K562 (cell line): Measurements from ENCODE around the gene ASMT. TPM values are rescaled to one million over a fixed set of nuclear protein-coding genes. Genes with fewer than 3 reads are reported as not detected.

Experiments
- ATAC-seq: fragments of 200-7000 bp; cut with Tn5 transposase; 3 replicates; pipeline ENCODE4 v1.9.1; 2020; ENCODE audit warnings: moderate library complexity
- BruUV-seq: library from RNA; stranded (reverse); fragments of 400-500 nt; replicated peaks from 2 replicates; lab custom pipeline; 2021; lab: Mats Ljungman, UMichigan
- CTCF ChIA-PET: fragments of 300-600 bp; formaldehyde crosslinking; extraction: SDS; loops from one replicate; lab custom pipeline; 2021; ENCODE audit warnings: low intra/inter-chr PET ratio; lab: Yijun Ruan, JAX
- POLR2A ChIA-PET: fragments of 300-600, 350-650 bp; sonication (Branson Sonifier 250); formaldehyde crosslinking; extraction: SDS; loops from one replicate; lab custom pipeline; 2021; ENCODE audit warnings: antibody characterized with exemption, inconsistent platforms; lab: Yijun Ruan, JAX
- DNase-seq, 4 experiments: peaks; one replicate each; pipeline versions ENCODE4 v3.0.0 to v3.0.0-alpha.2; 2011 to 2018; ENCODE audit warnings: low spot score in 3 of 4, mixed read lengths in 3 of 4; ENCODE audit errors: extremely low read depth in 1 of 4
- FAIRE-seq: peaks from 2 replicates; lab custom pipeline; 2011; peaks lifted over from hg19 to GRCh38; lab: Jason Lieb, UNC
- H2AFZ ChIP-seq: 2 replicates; pipeline ENCODE4 v1.6.0; 2011; ENCODE audit warnings: low read depth, low read length, control low read depth, inconsistent platforms
- H3K27ac ChIP-seq: fragments of 200-600 bp; 3 replicates; pipeline ENCODE4 v1.8.0; 2011; ENCODE audit warnings: low read depth, mild to moderate bottlenecking, control low read depth, inconsistent platforms, low read length, moderate library complexity, mixed read lengths; ENCODE audit errors: extremely low read depth
- H3K27me3 ChIP-seq, 2 experiments: fragments of 300-600 bp in 1 of 2; 2 replicates in 1 of 2; 3 replicates in 1 of 2; pipeline versions ENCODE4 v1.6.0 to v1.8.0; 2011; ENCODE audit warnings: inconsistent platforms in 2 of 2, low read length in 2 of 2, mild to moderate bottlenecking in 1 of 2, mixed read lengths in 1 of 2, moderate library complexity in 1 of 2; ENCODE audit not compliant: control insufficient read depth in 2 of 2, insufficient read depth in 2 of 2
- H3K36me3 ChIP-seq: fragments of 300-600 bp; 3 replicates; pipeline ENCODE4 v1.8.0; 2011; ENCODE audit warnings: mild to moderate bottlenecking, low read length, inconsistent platforms; ENCODE audit not compliant: control insufficient read depth, insufficient read depth
- H3K4me1 ChIP-seq, 2 experiments: fragments of 200-600 bp in 1 of 2; replicated peaks in 1 of 2; 2 replicates in 1 of 2; 3 replicates in 1 of 2; pipeline versions ENCODE4 v1.5.1 to v1.8.0; 2011; ENCODE audit warnings: inconsistent platforms in 2 of 2, low read length in 2 of 2, mild to moderate bottlenecking in 1 of 2, mixed read lengths in 1 of 2, moderate library complexity in 1 of 2; ENCODE audit not compliant: control insufficient read depth in 2 of 2, insufficient read depth in 2 of 2
- H3K4me2 ChIP-seq: 2 replicates; pipeline ENCODE4 v1.6.1; 2011; ENCODE audit warnings: low read length, control low read depth, inconsistent platforms, mixed read lengths; ENCODE audit not compliant: insufficient read depth
- H3K4me3 ChIP-seq: fragments of 200-600 bp; sonication (generic), shearing (Covaris generic); 2 replicates; pipeline ENCODE4 v1.5.1; 2016; ENCODE audit warnings: control low read depth, inconsistent platforms
- H3K79me2 ChIP-seq: fragments of 200-600 bp; 3 replicates; pipeline ENCODE4 v1.8.0; 2011; ENCODE audit warnings: low read length, inconsistent platforms; ENCODE audit not compliant: control insufficient read depth, insufficient read depth
- H3K9ac ChIP-seq, 2 experiments: 2 replicates each; pipeline versions ENCODE4 v1.6.0 to v1.6.1; 2011; ENCODE audit warnings: low read depth in 2 of 2, low read length in 2 of 2, control low read depth in 1 of 2, inconsistent platforms in 1 of 2, mild to moderate bottlenecking in 1 of 2, mixed read lengths in 1 of 2; ENCODE audit not compliant: insufficient read depth in 1 of 2
- H3K9me1 ChIP-seq: one replicate; pipeline ENCODE4 v1.6.0; 2011; ENCODE audit warnings: inconsistent platforms, mild to moderate bottlenecking, low read length, moderate library complexity; ENCODE audit not compliant: control insufficient read depth, insufficient read depth
- H3K9me3 ChIP-seq: replicated peaks from 2 replicates; pipeline ENCODE4 v1.5.1; 2011; ENCODE audit warnings: low read depth, low read length, inconsistent platforms; ENCODE audit not compliant: control insufficient read depth, insufficient read depth
- H4K20me1 ChIP-seq: replicated peaks from 2 replicates; pipeline ENCODE4 v1.6.1; 2011; ENCODE audit warnings: low read length, inconsistent platforms, mixed read lengths; ENCODE audit not compliant: control insufficient read depth, insufficient read depth
- HBP1 ChIP-seq: fragments of 450-650 bp; formaldehyde crosslinking; IDR thresholded peaks from 2 replicates; pipeline ENCODE4 v1.4.0; 2022; ENCODE audit warnings: missing genetic modification characterization
- HMGN3 ChIP-seq: IDR thresholded peaks from 2 replicates; pipeline ENCODE4 v1.6.1; 2011; ENCODE audit warnings: borderline replicate concordance, low read depth, mild to moderate bottlenecking, mixed read lengths, low read length; ENCODE audit not compliant: insufficient read length; ENCODE audit errors: extremely low read depth
- KLF1 ChIP-seq: fragments of 450-650 bp; IDR thresholded peaks from 2 replicates; pipeline ENCODE4 v1.6.1; 2016; ENCODE audit warnings: missing genetic modification characterization, missing compliant biosample characterization
- NR2C2 ChIP-seq, 2 experiments: fragments of 200-800 bp in 1 of 2; sonication (Bioruptor generic) in 1 of 2; sonication (generic) in 1 of 2; formaldehyde crosslinking in 1 of 2; IDR thresholded peaks; 2 replicates each; pipeline versions ENCODE4 v1.6.1 to v1.8.0; 2016 to 2022; ENCODE audit warnings: mild to moderate bottlenecking in 1 of 2, missing compliant biosample characterization in 1 of 2, missing genetic modification characterization in 1 of 2, missing genetic modification reagents in 1 of 2
- POLR2G ChIP-seq: fragments of 200-400 bp; formaldehyde crosslinking; IDR thresholded peaks from 2 replicates; pipeline ENCODE4 v1.6.1; 2017; ENCODE audit warnings: low read depth, mild to moderate bottlenecking, antibody characterized with exemption, low read length, moderate library complexity
- SP1 ChIP-seq: sonication (generic); formaldehyde crosslinking; IDR thresholded peaks from 2 replicates; pipeline ENCODE4 v1.8.1; 2022; ENCODE audit warnings: mild to moderate bottlenecking, missing genetic modification reagents
- ZFX ChIP-seq: sonication (generic); formaldehyde crosslinking; IDR thresholded peaks from 2 replicates; pipeline ENCODE4 v1.8.0; 2022; ENCODE audit warnings: mild to moderate bottlenecking, missing genetic modification reagents, moderate library complexity
- WGBS: fragments of 100-300 bp; shearing (Covaris generic); methylation state at CpG from one replicate; pipeline ENCODE4 v1.1.6; 2016; ENCODE audit warnings: low coverage, mixed read lengths; ENCODE audit not compliant: insufficient coverage; ENCODE audit errors: missing lambda C conversion rate; 5-methylcytosine and 5-hydroxymethylcytosine counted together
- in situ Hi-C: fragments of 300-500 bp; cut with MboI; formaldehyde crosslinking; loops from 4 replicates; pipeline ENCODE4 v1.15.0; 2018; ENCODE audit warnings: inconsistent platforms, mixed read lengths
- intact Hi-C: fragments of 100-400 bp; cut with micrococcal nuclease; formaldehyde crosslinking; loops from 2 replicates; pipeline ENCODE4 v1.14.2; 2022
- polyA plus RNA-seq, 8 experiments: library from polyadenylated mRNA; depleted of rRNA in 4 of 8; stranded (reverse) in 5 of 8; unstranded in 3 of 8; fragments of >200 nt; fragmentation: Nextera tagmentation in 2 of 8; fragmentation: Illumina TruSeq in 1 of 8; extraction: Ambion mirVana in 2 of 8; extraction: Trizol in 1 of 8; gene quantifications; 2 replicates each; pipeline versions ENCODE4 v1.2.1 to v1.2.3, GENCODE V29; 2011 to 2014; ENCODE audit warnings: inconsistent platforms in 1 of 8, missing spikeins in 1 of 8
- total RNA-seq, 7 experiments: library from RNA; depleted of rRNA in 6 of 7; stranded (reverse); fragments of >200 nt in 6 of 7; fragmentation: Illumina TruSeq in 2 of 7; extraction: Trizol in 2 of 7; gene quantifications; 2 replicates each; pipeline versions ENCODE4 v1.2.1 to v1.2.3, GENCODE V29; 2011 to 2021; ENCODE audit warnings: low replicate concordance in 1 of 7
- TF ChIP-seq, protein P1 (sequence below): fragments of 450-650 bp; formaldehyde crosslinking; IDR thresholded peaks from 2 replicates; pipeline ENCODE4 v1.4.0; 2020; ENCODE audit warnings: mild to moderate bottlenecking, moderate library complexity
- TF ChIP-seq, protein P2 (sequence below): fragments of 450-650 bp; formaldehyde crosslinking; IDR thresholded peaks from 2 replicates; pipeline ENCODE4 v1.4.0; 2020; ENCODE audit warnings: mild to moderate bottlenecking, mixed read lengths

Gene ASMT
- total and polyA plus RNA-seq, 9 of the 15 experiments (the other 6 are each of a cell fraction or from before 2014, with no cell fraction given): 0.06 TPM; not detected in 8

- Histone ChIP-seq H3K36me3 (peaks cover 57% of the 10 kb centered on the region; the same call in 2 of the 3 replicates), H3K4me3 (no peak overlapping the region), H3K9me1 (no peaks in the 10 kb centered on the region), H3K9ac (no peak overlapping the region), H3K79me2 (no peaks in the 10 kb centered on the region; the same call in 2 of the 3 replicates), H3K27ac (no peak overlapping the region), H3K4me2 (no peak overlapping the region), H3K4me1 (no peaks in the 10 kb centered on the region), H3K27me3 (no peaks in the 10 kb centered on the region), H2AFZ (no peak overlapping the region), H3K9me3 (no peaks in the 10 kb centered on the region), H4K20me1 (no peaks in the 10 kb centered on the region)
- CTCF ChIA-PET: no interaction called here
- BruUV-seq: no TSS peak
- DNase-seq: no peak
- no peak for FAIRE-seq
- ATAC-seq: no peak
- TF ChIP-seq HMGN3: no peak
- TF ChIP-seq, protein P1, sequence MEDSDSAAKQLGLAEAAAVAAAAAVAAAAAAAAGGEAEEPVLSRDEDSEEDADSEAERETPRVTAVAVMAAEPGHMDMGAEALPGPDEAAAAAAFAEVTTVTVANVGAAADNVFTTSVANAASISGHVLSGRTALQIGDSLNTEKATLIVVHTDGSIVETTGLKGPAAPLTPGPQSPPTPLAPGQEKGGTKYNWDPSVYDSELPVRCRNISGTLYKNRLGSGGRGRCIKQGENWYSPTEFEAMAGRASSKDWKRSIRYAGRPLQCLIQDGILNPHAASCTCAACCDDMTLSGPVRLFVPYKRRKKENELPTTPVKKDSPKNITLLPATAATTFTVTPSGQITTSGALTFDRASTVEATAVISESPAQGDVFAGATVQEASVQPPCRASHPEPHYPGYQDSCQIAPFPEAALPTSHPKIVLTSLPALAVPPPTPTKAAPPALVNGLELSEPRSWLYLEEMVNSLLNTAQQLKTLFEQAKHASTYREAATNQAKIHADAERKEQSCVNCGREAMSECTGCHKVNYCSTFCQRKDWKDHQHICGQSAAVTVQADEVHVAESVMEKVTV: no peak
- no peak for TF ChIP-seq NR2C2 (CRISPR knock-in tag; IDR thresholded peaks at IDR 0.05)
- TF ChIP-seq NR2C2 (tag; IDR thresholded peaks at IDR 0.05): no peak
- TF ChIP-seq SP1: no peak
- TF ChIP-seq, protein P2, sequence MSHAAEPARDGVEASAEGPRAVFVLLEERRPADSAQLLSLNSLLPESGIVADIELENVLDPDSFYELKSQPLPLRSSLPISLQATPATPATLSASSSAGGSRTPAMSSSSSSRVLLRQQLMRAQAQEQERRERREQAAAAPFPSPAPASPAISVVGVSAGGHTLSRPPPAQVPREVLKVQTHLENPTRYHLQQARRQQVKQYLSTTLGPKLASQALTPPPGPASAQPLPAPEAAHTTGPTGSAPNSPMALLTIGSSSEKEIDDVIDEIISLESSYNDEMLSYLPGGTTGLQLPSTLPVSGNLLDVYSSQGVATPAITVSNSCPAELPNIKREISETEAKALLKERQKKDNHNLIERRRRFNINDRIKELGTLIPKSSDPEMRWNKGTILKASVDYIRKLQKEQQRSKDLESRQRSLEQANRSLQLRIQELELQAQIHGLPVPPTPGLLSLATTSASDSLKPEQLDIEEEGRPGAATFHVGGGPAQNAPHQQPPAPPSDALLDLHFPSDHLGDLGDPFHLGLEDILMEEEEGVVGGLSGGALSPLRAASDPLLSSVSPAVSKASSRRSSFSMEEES (CRISPR knock-in tag): no peak
- 0 out of 2 replicates have a peak, but pooled peaks have one; percentile 33 for TF ChIP-seq POLR2G
- no peak for TF ChIP-seq ZFX (CRISPR knock-in tag)
- no peak for TF ChIP-seq KLF1 (tag)
- TF ChIP-seq HBP1: no peak
- intact Hi-C loops (no loop called here), in situ Hi-C loops (no loop called here)
- POLR2A ChIA-PET: no interaction called here
- WGBS: 99% methylated on average over 15 of the region's 58 CpGs
Observed at GRCh38 chrX:1601051-1601767, 13.7 kb upstream of the ASMT start.
